HEK293T (cell line): ENCODE data around the gene DIP2A.

ENCODE experiments used
- ELF4 ChIP-seq: fragments of 450-650 bp; IDR thresholded peaks from 2 replicates; pipeline ENCODE4 v1.6.1; 2017; ENCODE audit warnings: antibody characterized with exemption
- FOXA1 ChIP-seq: fragments of 450-650 bp; IDR thresholded peaks from 2 replicates; pipeline ENCODE4 v1.6.1; 2016; ENCODE audit warnings: mild to moderate bottlenecking
- SP1 ChIP-seq: fragments of 450-650 bp; IDR thresholded peaks from 2 replicates; pipeline ENCODE4 v1.6.1; 2017
- TARDBP ChIP-seq: fragments of 450-650 bp; IDR thresholded peaks from 2 replicates; pipeline ENCODE4 v1.6.1; 2016

- no peak for TF ChIP-seq SP1
- TF ChIP-seq TARDBP: no peak
- no peak for TF ChIP-seq ELF4
- no peak for TF ChIP-seq FOXA1
Measured at GRCh38 chr21:46572850-46573249, 114.2 kb downstream of the DIP2A start.
